WI38 (cell line): ENCODE measurements around the gene TENM4.

Experiments used
- H3K4me3 ChIP-seq: 2 replicates; pipeline ENCODE4 v1.5.1; 2011; ENCODE audit warnings: low read depth, mild to moderate bottlenecking, control low read depth, low read length
- CTCF ChIP-seq: IDR thresholded peaks from 2 replicates; pipeline ENCODE4 v1.5.1; 2012; ENCODE audit warnings: low read depth, mild to moderate bottlenecking, control low read depth, low read length

The TENM4 gene

GRCh38 chr11:79366218-79366617 is 74.6 kb downstream of the TENM4 start:
- no peak overlapping the region for H3K4me3 ChIP-seq
- TF ChIP-seq CTCF = no peak

- H3K4me3 ChIP-seq = no peak overlapping the region
Measured at GRCh38 chr11:79363861-79364378, 76.9 kb downstream of the TENM4 start.

DNA sequence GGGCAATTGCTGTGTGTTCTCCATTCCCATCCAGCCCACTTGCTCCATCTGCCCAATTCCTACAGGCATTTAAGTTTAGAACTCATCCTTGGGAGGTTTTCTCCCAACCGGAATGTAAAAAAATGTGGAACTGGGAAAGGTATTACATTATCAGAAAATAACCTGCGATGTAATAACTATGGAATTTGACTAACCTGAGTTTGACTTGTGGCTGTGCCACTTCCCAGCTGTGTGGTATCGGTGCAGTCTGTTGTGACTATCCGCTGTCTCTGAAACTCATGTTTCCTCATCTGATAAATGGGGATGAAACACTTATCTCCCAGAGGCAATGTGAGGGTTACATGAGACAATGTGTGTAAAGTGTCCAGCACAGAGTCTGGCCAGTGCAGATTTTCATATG is 77.6 kb downstream of the TENM4 start:
- TF ChIP-seq CTCF = no peak
- no peak overlapping the region for H3K4me3 ChIP-seq

More at GRCh38 chr11:79363861-79364378, 76.9 kb downstream of the TENM4 start:
- TF ChIP-seq CTCF = no peak

GRCh38 chr11:79362821-79363220 is 78.0 kb downstream of the TENM4 start:
- TF ChIP-seq CTCF = no peak

GRCh38 chr11:79362206-79362757 is 78.5 kb downstream of the TENM4 start:
- H3K4me3 ChIP-seq = no peak overlapping the region
- TF ChIP-seq CTCF = no peak

More at GRCh38 chr11:79362821-79363220, 78.0 kb downstream of the TENM4 start:
- no peak overlapping the region for H3K4me3 ChIP-seq

GRCh38 chr11:79358258-79358657 is 82.6 kb downstream of the TENM4 start:
- TF ChIP-seq CTCF = no peak
- no peak overlapping the region for H3K4me3 ChIP-seq

- TF ChIP-seq CTCF = no peak
- H3K4me3 ChIP-seq = no peak overlapping the region
Measured at GRCh38 chr11:79353706-79354105, 87.1 kb downstream of the TENM4 start.
